Measurements from ENCODE around the gene GRPEL1.

DNA sequence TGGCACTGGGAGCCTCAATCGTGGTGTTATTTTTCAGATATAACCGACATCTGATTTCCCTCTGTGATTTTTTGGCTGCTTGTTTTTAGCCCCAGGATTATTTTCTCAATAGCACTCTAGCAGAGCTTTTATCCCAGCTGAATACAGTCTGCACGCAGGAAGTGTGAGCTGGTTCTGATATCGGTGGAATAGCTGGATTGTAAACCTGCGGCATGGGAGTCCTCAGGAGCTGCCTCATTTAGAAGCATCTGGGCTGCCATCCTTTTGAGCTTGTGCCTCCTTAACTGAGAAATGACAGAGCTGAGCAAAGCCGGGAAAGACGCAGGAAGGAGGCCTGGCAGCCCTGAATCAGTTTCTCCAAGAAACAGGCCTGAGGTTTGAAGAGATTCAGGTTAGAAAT, 28.4 kb upstream of the GRPEL1 start:
- TF ChIP-seq, protein P1, sequence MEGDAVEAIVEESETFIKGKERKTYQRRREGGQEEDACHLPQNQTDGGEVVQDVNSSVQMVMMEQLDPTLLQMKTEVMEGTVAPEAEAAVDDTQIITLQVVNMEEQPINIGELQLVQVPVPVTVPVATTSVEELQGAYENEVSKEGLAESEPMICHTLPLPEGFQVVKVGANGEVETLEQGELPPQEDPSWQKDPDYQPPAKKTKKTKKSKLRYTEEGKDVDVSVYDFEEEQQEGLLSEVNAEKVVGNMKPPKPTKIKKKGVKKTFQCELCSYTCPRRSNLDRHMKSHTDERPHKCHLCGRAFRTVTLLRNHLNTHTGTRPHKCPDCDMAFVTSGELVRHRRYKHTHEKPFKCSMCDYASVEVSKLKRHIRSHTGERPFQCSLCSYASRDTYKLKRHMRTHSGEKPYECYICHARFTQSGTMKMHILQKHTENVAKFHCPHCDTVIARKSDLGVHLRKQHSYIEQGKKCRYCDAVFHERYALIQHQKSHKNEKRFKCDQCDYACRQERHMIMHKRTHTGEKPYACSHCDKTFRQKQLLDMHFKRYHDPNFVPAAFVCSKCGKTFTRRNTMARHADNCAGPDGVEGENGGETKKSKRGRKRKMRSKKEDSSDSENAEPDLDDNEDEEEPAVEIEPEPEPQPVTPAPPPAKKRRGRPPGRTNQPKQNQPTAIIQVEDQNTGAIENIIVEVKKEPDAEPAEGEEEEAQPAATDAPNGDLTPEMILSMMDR (IDR thresholded peaks at IDR 0.05): no peak
- no peak for TF ChIP-seq POLR2A (IDR thresholded peaks at IDR 0.05)

Data from testis (tissue), 2 donors.